GM23338 (cell line): ENCODE measurements around the gene CNTN3. TPM values are rescaled to one million over a fixed set of nuclear protein-coding genes. Genes with fewer than 3 reads are reported as not detected.

Source experiments
- ATAC-seq: fragments of 200-7000 bp; cut with Tn5 transposase; 3 replicates; pipeline ENCODE4 v1.9.1; 2020
- DNase-seq: peaks from one replicate; pipeline ENCODE4 v3.0.0-alpha.2; 2015; ENCODE audit warnings: low spot score
- H2AFZ ChIP-seq: fragments of 200-600 bp; sonication (generic); 2 replicates; pipeline ENCODE4 v1.8.0; 2016; ENCODE audit warnings: antibody characterized with exemption, mild to moderate bottlenecking, moderate library complexity
- H3F3A ChIP-seq: fragments of 200-600 bp; sonication (generic); replicated peaks from 2 replicates; pipeline ENCODE4 v1.8.0; 2017; ENCODE audit warnings: antibody characterized with exemption, mixed run types, low read depth
- H3K27ac ChIP-seq: fragments of 200-600 bp; sonication (generic); 2 replicates; pipeline ENCODE4 v1.6.1; 2016; ENCODE audit warnings: low read depth
- H3K27me3 ChIP-seq: fragments of 200-600 bp; sonication (generic); 2 replicates; pipeline ENCODE4 v1.8.0; 2016; ENCODE audit warnings: mild to moderate bottlenecking, mixed run types, moderate library complexity; ENCODE audit not compliant: insufficient read depth
- H3K36me3 ChIP-seq: fragments of 200-600 bp; sonication (generic); 2 replicates; pipeline ENCODE4 v1.8.0; 2016; ENCODE audit warnings: mild to moderate bottlenecking; ENCODE audit not compliant: insufficient read depth
- H3K4me1 ChIP-seq: fragments of 200-600 bp; sonication (generic); 2 replicates; pipeline ENCODE4 v1.8.0; 2016; ENCODE audit warnings: mild to moderate bottlenecking, moderate library complexity; ENCODE audit not compliant: insufficient read depth
- H3K4me2 ChIP-seq: fragments of 200-600 bp; sonication (generic); 2 replicates; pipeline ENCODE4 v1.7.1; 2017; ENCODE audit warnings: mixed run types
- H3K4me3 ChIP-seq: fragments of 200-600 bp; sonication (generic); 2 replicates; pipeline ENCODE4 v1.6.1; 2016; ENCODE audit warnings: mixed run types
- H3K79me2 ChIP-seq: fragments of 200-600 bp; sonication (generic); replicated peaks from 2 replicates; pipeline ENCODE4 v1.8.0; 2017; ENCODE audit warnings: mild to moderate bottlenecking; ENCODE audit not compliant: insufficient read depth
- H3K9me2 ChIP-seq: fragments of 200-600 bp; sonication (generic); 2 replicates; pipeline ENCODE4 v1.8.0; 2017; ENCODE audit not compliant: insufficient read depth
- H4K20me1 ChIP-seq: fragments of 200-600 bp; sonication (generic); replicated peaks from 2 replicates; pipeline ENCODE4 v1.8.0; 2017; ENCODE audit warnings: mild to moderate bottlenecking; ENCODE audit not compliant: insufficient read depth
- H3K27ac Mint-ChIP-seq: 2 replicates; pipeline ENCODE4 v1.8.0; 2020; ENCODE audit warnings: inconsistent platforms, mild to moderate bottlenecking, moderate library complexity, mixed read lengths
- H3K27me3 Mint-ChIP-seq: 3 replicates; pipeline ENCODE4 v1.8.0; 2022; ENCODE audit warnings: low read depth, mild to moderate bottlenecking, moderate library complexity, mixed read lengths, inconsistent platforms; ENCODE audit not compliant: insufficient read depth, poor library complexity
- H3K36me3 Mint-ChIP-seq: 3 replicates; pipeline ENCODE4 v1.8.0; 2021; ENCODE audit warnings: low read depth, mild to moderate bottlenecking, inconsistent platforms, moderate library complexity, mixed read lengths
- H3K4me1 Mint-ChIP-seq: 3 replicates; pipeline ENCODE4 v1.8.0; 2020; ENCODE audit warnings: mild to moderate bottlenecking, inconsistent platforms, mixed read lengths
- H3K4me3 Mint-ChIP-seq: 3 replicates; pipeline ENCODE4 v1.8.0; 2021; ENCODE audit warnings: moderate library complexity, mild to moderate bottlenecking, inconsistent platforms, mixed read lengths
- H3K9me3 Mint-ChIP-seq: 3 replicates; pipeline ENCODE4 v1.8.0; 2020; ENCODE audit warnings: moderate library complexity, mild to moderate bottlenecking, inconsistent platforms, mixed read lengths
- EZH2 ChIP-seq: fragments of 200-600 bp; sonication (generic); IDR thresholded peaks from one replicate; pipeline ENCODE4 v1.8.0; 2017; ENCODE audit warnings: antibody characterized with exemption, mild to moderate bottlenecking, low read depth; ENCODE audit not compliant: unreplicated experiment
- EZH2phosphoT487 ChIP-seq: fragments of 200-600 bp; sonication (generic); IDR thresholded peaks from one replicate; pipeline ENCODE4 v1.8.1; 2018; ENCODE audit warnings: antibody characterized with exemption; ENCODE audit not compliant: unreplicated experiment
- NANOG ChIP-seq: IDR thresholded peaks from 2 replicates; pipeline ENCODE4 v1.6.1; 2016; ENCODE audit warnings: antibody characterized with exemption, borderline replicate concordance
- POLR2AphosphoS5 ChIP-seq: IDR thresholded peaks from 2 replicates; pipeline ENCODE4 v1.6.1; 2016; ENCODE audit warnings: antibody characterized with exemption, low read depth
- STAT1 ChIP-seq: IDR thresholded peaks from one replicate; pipeline ENCODE4 v1.6.1; 2016; ENCODE audit warnings: antibody characterized with exemption; ENCODE audit not compliant: unreplicated experiment
- ZNF114 ChIP-seq: fragments of 250-450 bp; sonication (Bioruptor Pico); IDR thresholded peaks from 2 replicates; pipeline ENCODE4 v1.5.0; 2020; ENCODE audit warnings: mild to moderate bottlenecking, moderate library complexity
- polyA plus RNA-seq: library from polyadenylated mRNA; unstranded; fragments of >200 nt; fragmentation: Nextera tagmentation; extraction: Ambion mirVana; gene quantifications from 2 replicates; pipeline ENCODE4 v1.2.1, GENCODE V29; 2016
- total RNA-seq: library from RNA; depleted of rRNA; stranded (reverse); fragments of >200 nt; shearing (Covaris generic); gene quantifications from 2 replicates; pipeline ENCODE4 v1.2.3, GENCODE V29; 2014
- TF ChIP-seq, protein P1 (sequence below): fragments of 250-450 bp; sonication (Bioruptor Pico); IDR thresholded peaks from 2 replicates; pipeline ENCODE4 v1.5.0; 2020; ENCODE audit warnings: mild to moderate bottlenecking, moderate library complexity
- TF ChIP-seq, protein P2 (sequence below), 2 experiments: fragments of 200-600 bp in 1 of 2; sonication (generic) in 1 of 2; conservative IDR thresholded peaks; 2 replicates each; pipeline versions ENCODE4 v1.5.1 to v1.6.1; 2016 to 2017; ENCODE audit warnings: antibody characterized with exemption in 2 of 2, low read depth in 2 of 2, mild to moderate bottlenecking in 2 of 2, moderate library complexity in 1 of 2
- TF ChIP-seq, protein P3 (sequence below): IDR thresholded peaks from one replicate; pipeline ENCODE4 v1.6.1; 2018; ENCODE audit warnings: antibody characterized with exemption; ENCODE audit not compliant: unreplicated experiment

Gene CNTN3
- total and polyA plus RNA-seq, 2 experiments from 2014 or later, result 0.05 to 0.24 TPM

DNA sequence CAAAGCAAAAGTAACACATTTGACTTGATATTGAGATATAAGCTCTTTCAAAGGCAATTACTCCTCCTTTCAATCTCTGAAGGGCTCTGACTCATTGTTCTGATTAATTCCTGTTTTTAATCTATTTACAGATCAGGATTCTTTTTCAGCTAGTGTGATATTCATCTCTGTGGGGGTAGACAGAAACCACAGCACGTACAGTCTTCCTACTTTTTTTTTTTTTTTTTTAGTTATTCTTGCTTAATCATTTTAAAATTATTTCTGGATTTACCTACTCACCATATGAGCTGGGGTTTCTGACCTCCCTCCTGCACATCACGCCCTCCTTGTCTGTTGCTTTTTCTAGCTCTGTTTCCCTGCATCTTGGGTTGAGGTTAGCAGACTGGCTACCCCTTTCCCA is 1.4 kb downstream of the CNTN3 start:
- peaks cover 13% of the 10 kb centered on the region for H3K4me1 ChIP-seq
- Mint-ChIP-seq H3K4me3 (peak overlapping the region; percentile 77; the same call in 2 of the 3 replicates), H3K9me3 (no peaks in the 10 kb centered on the region), H3K27me3 (peaks cover 35% of the 10 kb centered on the region), H3K36me3 (no peaks in the 10 kb centered on the region), H3K4me1 (peaks cover 3% of the 10 kb centered on the region; the same call in 1 of the 3 replicates), H3K27ac (no peak overlapping the region)
- no peak overlapping the region for H2AFZ ChIP-seq
- no peaks in the 10 kb centered on the region for H3K9me2 ChIP-seq
- no peaks in the 10 kb centered on the region for H4K20me1 ChIP-seq
- H3K27me3 ChIP-seq, result peaks cover 45% of the 10 kb centered on the region
- no peak overlapping the region; the same call in 1 of the 2 replicates for H3K4me2 ChIP-seq
- no peaks in the 10 kb centered on the region for H3K79me2 ChIP-seq
- no peak overlapping the region for H3K27ac ChIP-seq
- peak overlapping the region; percentile 63; the same call in 1 of the 2 replicates for H3K4me3 ChIP-seq
- ATAC-seq (no peak), DNase-seq (no peak)
- TF ChIP-seq EZH2 (no peak), EZH2phosphoT487 (no peak), ZNF114 (CRISPR knock-in tag) (no peak), STAT1 (no peak)
- TF ChIP-seq, protein P1, sequence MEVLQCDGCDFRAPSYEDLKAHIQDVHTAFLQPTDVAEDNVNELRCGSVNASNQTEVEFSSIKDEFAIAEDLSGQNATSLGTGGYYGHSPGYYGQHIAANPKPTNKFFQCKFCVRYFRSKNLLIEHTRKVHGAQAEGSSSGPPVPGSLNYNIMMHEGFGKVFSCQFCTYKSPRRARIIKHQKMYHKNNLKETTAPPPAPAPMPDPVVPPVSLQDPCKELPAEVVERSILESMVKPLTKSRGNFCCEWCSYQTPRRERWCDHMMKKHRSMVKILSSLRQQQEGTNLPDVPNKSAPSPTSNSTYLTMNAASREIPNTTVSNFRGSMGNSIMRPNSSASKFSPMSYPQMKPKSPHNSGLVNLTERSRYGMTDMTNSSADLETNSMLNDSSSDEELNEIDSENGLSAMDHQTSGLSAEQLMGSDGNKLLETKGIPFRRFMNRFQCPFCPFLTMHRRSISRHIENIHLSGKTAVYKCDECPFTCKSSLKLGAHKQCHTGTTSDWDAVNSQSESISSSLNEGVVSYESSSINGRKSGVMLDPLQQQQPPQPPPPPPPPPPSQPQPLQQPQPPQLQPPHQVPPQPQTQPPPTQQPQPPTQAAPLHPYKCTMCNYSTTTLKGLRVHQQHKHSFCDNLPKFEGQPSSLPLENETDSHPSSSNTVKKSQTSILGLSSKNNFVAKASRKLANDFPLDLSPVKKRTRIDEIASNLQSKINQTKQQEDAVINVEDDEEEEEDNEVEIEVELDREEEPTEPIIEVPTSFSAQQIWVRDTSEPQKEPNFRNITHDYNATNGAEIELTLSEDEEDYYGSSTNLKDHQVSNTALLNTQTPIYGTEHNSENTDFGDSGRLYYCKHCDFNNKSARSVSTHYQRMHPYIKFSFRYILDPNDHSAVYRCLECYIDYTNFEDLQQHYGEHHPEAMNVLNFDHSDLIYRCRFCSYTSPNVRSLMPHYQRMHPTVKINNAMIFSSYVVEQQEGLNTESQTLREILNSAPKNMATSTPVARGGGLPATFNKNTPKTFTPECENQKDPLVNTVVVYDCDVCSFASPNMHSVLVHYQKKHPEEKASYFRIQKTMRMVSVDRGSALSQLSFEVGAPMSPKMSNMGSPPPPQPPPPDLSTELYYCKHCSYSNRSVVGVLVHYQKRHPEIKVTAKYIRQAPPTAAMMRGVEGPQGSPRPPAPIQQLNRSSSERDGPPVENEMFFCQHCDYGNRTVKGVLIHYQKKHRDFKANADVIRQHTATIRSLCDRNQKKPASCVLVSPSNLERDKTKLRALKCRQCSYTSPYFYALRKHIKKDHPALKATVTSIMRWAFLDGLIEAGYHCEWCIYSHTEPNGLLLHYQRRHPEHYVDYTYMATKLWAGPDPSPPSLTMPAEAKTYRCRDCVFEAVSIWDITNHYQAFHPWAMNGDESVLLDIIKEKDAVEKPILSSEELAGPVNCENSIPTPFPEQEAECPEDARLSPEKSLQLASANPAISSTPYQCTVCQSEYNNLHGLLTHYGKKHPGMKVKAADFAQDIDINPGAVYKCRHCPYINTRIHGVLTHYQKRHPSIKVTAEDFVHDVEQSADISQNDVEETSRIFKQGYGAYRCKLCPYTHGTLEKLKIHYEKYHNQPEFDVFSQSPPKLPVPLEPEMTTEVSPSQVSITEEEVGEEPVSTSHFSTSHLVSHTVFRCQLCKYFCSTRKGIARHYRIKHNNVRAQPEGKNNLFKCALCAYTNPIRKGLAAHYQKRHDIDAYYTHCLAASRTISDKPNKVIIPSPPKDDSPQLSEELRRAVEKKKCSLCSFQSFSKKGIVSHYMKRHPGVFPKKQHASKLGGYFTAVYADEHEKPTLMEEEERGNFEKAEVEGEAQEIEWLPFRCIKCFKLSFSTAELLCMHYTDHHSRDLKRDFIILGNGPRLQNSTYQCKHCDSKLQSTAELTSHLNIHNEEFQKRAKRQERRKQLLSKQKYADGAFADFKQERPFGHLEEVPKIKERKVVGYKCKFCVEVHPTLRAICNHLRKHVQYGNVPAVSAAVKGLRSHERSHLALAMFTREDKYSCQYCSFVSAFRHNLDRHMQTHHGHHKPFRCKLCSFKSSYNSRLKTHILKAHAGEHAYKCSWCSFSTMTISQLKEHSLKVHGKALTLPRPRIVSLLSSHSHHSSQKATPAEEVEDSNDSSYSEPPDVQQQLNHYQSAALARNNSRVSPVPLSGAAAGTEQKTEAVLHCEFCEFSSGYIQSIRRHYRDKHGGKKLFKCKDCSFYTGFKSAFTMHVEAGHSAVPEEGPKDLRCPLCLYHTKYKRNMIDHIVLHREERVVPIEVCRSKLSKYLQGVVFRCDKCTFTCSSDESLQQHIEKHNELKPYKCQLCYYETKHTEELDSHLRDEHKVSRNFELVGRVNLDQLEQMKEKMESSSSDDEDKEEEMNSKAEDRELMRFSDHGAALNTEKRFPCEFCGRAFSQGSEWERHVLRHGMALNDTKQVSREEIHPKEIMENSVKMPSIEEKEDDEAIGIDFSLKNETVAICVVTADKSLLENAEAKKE (CRISPR knock-in tag), result no peak
- H3F3A ChIP-seq, result no peaks in the 10 kb centered on the region
- no peaks in the 10 kb centered on the region for H3K36me3 ChIP-seq

DNA sequence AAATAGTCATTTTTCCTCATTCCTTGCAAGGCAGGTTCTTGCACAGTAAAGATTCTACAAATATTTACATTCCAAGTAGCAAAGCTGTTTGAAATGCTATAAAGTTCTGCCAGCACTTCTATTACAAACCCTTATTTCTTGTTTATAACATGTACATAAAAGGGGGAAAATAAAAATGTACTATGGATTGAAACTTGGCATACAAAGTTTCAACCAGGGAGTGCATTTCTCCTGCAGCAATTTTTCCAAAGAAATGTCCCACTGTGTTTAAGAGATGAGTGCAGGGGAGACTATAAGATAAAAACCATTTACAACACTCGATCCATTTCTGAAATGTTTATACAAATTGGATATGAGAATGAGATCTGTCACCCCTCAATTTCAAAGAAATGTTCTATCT is 3.3 kb downstream of the CNTN3 start:
- Histone ChIP-seq H3K27me3 (peaks cover 40% of the 10 kb centered on the region), H3F3A (no peaks in the 10 kb centered on the region), H3K4me2 (no peak overlapping the region), H3K36me3 (no peaks in the 10 kb centered on the region), H3K9me2 (no peaks in the 10 kb centered on the region), H4K20me1 (no peaks in the 10 kb centered on the region), H3K4me3 (no peak overlapping the region), H3K4me1 (peaks cover 13% of the 10 kb centered on the region), H2AFZ (no peak overlapping the region), H3K79me2 (no peaks in the 10 kb centered on the region), H3K27ac (no peak overlapping the region)
- H3K4me1 Mint-ChIP-seq, result peaks cover 3% of the 10 kb centered on the region; the same call in 1 of the 3 replicates
- H3K36me3 Mint-ChIP-seq, result no peaks in the 10 kb centered on the region
- ATAC-seq, result no peak
- peaks cover 34% of the 10 kb centered on the region for H3K27me3 Mint-ChIP-seq
- DNase-seq, result no peak
- no peak overlapping the region for H3K4me3 Mint-ChIP-seq
- no peaks in the 10 kb centered on the region for H3K9me3 Mint-ChIP-seq
- no peak overlapping the region for H3K27ac Mint-ChIP-seq
- TF ChIP-seq STAT1, result no peak
- TF ChIP-seq POLR2AphosphoS5, result no peak
- TF ChIP-seq, protein P2, sequence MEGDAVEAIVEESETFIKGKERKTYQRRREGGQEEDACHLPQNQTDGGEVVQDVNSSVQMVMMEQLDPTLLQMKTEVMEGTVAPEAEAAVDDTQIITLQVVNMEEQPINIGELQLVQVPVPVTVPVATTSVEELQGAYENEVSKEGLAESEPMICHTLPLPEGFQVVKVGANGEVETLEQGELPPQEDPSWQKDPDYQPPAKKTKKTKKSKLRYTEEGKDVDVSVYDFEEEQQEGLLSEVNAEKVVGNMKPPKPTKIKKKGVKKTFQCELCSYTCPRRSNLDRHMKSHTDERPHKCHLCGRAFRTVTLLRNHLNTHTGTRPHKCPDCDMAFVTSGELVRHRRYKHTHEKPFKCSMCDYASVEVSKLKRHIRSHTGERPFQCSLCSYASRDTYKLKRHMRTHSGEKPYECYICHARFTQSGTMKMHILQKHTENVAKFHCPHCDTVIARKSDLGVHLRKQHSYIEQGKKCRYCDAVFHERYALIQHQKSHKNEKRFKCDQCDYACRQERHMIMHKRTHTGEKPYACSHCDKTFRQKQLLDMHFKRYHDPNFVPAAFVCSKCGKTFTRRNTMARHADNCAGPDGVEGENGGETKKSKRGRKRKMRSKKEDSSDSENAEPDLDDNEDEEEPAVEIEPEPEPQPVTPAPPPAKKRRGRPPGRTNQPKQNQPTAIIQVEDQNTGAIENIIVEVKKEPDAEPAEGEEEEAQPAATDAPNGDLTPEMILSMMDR (conservative IDR thresholded peaks at IDR 0.05; ENCODE audit: low read depth in 2 of 2), result no peak
- no peak for TF ChIP-seq NANOG
- no peak for TF ChIP-seq EZH2
- TF ChIP-seq, protein P3, sequence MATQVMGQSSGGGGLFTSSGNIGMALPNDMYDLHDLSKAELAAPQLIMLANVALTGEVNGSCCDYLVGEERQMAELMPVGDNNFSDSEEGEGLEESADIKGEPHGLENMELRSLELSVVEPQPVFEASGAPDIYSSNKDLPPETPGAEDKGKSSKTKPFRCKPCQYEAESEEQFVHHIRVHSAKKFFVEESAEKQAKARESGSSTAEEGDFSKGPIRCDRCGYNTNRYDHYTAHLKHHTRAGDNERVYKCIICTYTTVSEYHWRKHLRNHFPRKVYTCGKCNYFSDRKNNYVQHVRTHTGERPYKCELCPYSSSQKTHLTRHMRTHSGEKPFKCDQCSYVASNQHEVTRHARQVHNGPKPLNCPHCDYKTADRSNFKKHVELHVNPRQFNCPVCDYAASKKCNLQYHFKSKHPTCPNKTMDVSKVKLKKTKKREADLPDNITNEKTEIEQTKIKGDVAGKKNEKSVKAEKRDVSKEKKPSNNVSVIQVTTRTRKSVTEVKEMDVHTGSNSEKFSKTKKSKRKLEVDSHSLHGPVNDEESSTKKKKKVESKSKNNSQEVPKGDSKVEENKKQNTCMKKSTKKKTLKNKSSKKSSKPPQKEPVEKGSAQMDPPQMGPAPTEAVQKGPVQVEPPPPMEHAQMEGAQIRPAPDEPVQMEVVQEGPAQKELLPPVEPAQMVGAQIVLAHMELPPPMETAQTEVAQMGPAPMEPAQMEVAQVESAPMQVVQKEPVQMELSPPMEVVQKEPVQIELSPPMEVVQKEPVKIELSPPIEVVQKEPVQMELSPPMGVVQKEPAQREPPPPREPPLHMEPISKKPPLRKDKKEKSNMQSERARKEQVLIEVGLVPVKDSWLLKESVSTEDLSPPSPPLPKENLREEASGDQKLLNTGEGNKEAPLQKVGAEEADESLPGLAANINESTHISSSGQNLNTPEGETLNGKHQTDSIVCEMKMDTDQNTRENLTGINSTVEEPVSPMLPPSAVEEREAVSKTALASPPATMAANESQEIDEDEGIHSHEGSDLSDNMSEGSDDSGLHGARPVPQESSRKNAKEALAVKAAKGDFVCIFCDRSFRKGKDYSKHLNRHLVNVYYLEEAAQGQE, result no peak
